K562 (cell line): ENCODE measurements around the gene SUMO3. TPM values are rescaled to one million over a fixed set of nuclear protein-coding genes. Genes with fewer than 3 reads are reported as not detected.

ENCODE experiments used
- HMGN3 ChIP-seq: IDR thresholded peaks from 2 replicates; pipeline ENCODE4 v1.6.1; 2011; ENCODE audit warnings: borderline replicate concordance, low read depth, mild to moderate bottlenecking, mixed read lengths, low read length; ENCODE audit not compliant: insufficient read length; ENCODE audit errors: extremely low read depth
- HSF4 ChIP-seq: fragments of 250-450 bp; sonication (Bioruptor Pico); IDR thresholded peaks from 2 replicates; pipeline ENCODE4 v2.1.2; 2022; ENCODE audit warnings: mild to moderate bottlenecking, moderate library complexity, borderline replicate concordance
- JUND ChIP-seq, 2 experiments: IDR thresholded peaks; 2 replicates in 1 of 2; 3 replicates in 1 of 2; pipeline ENCODE4 v1.6.1; 2011; ENCODE audit warnings: borderline replicate concordance in 2 of 2, low read depth in 2 of 2, low read length in 2 of 2, improper control_type of control experiment in 1 of 2, missing biosample characterization in 1 of 2, missing genetic modification characterization in 1 of 2, missing genetic modification reagents in 1 of 2
- KHSRP ChIP-seq: fragments of 450-650 bp; IDR thresholded peaks from 2 replicates; pipeline ENCODE4 v1.6.1; 2017
- NONO ChIP-seq, 2 experiments: fragments of 200-400 bp in 1 of 2; fragments of 450-650 bp in 1 of 2; formaldehyde crosslinking in 1 of 2; IDR thresholded peaks; 2 replicates each; pipeline ENCODE4 v1.6.1; 2017; ENCODE audit warnings: low read depth in 2 of 2, mild to moderate bottlenecking in 2 of 2, moderate library complexity in 2 of 2, low read length in 1 of 2
- PHB ChIP-seq: fragments of 250-450 bp; sonication (Bioruptor Pico); IDR thresholded peaks from 2 replicates; pipeline ENCODE4 v1.5.0; 2021
- POLR2B ChIP-seq: fragments of 450-650 bp; IDR thresholded peaks from 2 replicates; pipeline ENCODE4 v1.6.1; 2018; ENCODE audit warnings: low read depth; ENCODE audit not compliant: partially characterized antibody
- RBM25 ChIP-seq: fragments of 200-400 bp; formaldehyde crosslinking; IDR thresholded peaks from 2 replicates; pipeline ENCODE4 v1.6.1; 2018; ENCODE audit warnings: low read length, low read depth, moderate library complexity; ENCODE audit not compliant: severe bottlenecking
- RFX5 ChIP-seq: IDR thresholded peaks from 2 replicates; pipeline ENCODE4 v1.6.1; 2011; ENCODE audit warnings: low read depth, mild to moderate bottlenecking, improper control_type of control experiment, low read length
- SAFB ChIP-seq: fragments of 200-400 bp; formaldehyde crosslinking; IDR thresholded peaks from 2 replicates; pipeline ENCODE4 v1.6.1; 2017; ENCODE audit warnings: low read depth, low read length, borderline replicate concordance
- SMAD3 ChIP-seq: fragments of 450-650 bp; formaldehyde crosslinking; conservative IDR thresholded peaks from 2 replicates; pipeline ENCODE4 v1.4.0; 2020; ENCODE audit warnings: mild to moderate bottlenecking
- THRB ChIP-seq: fragments of 450-650 bp; formaldehyde crosslinking; conservative IDR thresholded peaks from 2 replicates; pipeline ENCODE4 v1.4.0; 2022; ENCODE audit warnings: mild to moderate bottlenecking, missing genetic modification characterization
- TSHZ1 ChIP-seq: fragments of 250-450 bp; sonication (Bioruptor Pico); IDR thresholded peaks from 2 replicates; pipeline ENCODE4 v1.4.0; 2020; ENCODE audit warnings: mild to moderate bottlenecking, moderate library complexity
- ZFP30 ChIP-seq: fragments of 250-450 bp; sonication (Bioruptor Pico); IDR thresholded peaks from 2 replicates; pipeline ENCODE4 v1.8.0; 2022; ENCODE audit warnings: moderate library complexity, mild to moderate bottlenecking, inconsistent platforms, borderline replicate concordance
- ZNF134 ChIP-seq: fragments of 250-450 bp; sonication (Bioruptor Pico); conservative IDR thresholded peaks from 2 replicates; pipeline ENCODE4 v1.4.0; 2020
- ZNF175 ChIP-seq: fragments of 200-800 bp; sonication (Bioruptor generic); IDR thresholded peaks from 2 replicates; pipeline ENCODE4 v1.6.1; 2016; ENCODE audit warnings: low read depth, mild to moderate bottlenecking, missing genetic modification characterization, missing compliant biosample characterization
- polyA plus RNA-seq, 8 experiments: library from polyadenylated mRNA; depleted of rRNA in 4 of 8; stranded (reverse) in 5 of 8; unstranded in 3 of 8; fragments of >200 nt; fragmentation: Nextera tagmentation in 2 of 8; fragmentation: Illumina TruSeq in 1 of 8; extraction: Ambion mirVana in 2 of 8; extraction: Trizol in 1 of 8; gene quantifications; 2 replicates each; pipeline versions ENCODE4 v1.2.1 to v1.2.3, GENCODE V29; 2011 to 2014; ENCODE audit warnings: inconsistent platforms in 1 of 8, missing spikeins in 1 of 8
- total RNA-seq, 7 experiments: library from RNA; depleted of rRNA in 6 of 7; stranded (reverse); fragments of >200 nt in 6 of 7; fragmentation: Illumina TruSeq in 2 of 7; extraction: Trizol in 2 of 7; gene quantifications; 2 replicates each; pipeline versions ENCODE4 v1.2.1 to v1.2.3, GENCODE V29; 2011 to 2021; ENCODE audit warnings: low replicate concordance in 1 of 7
- TF ChIP-seq, protein P1 (sequence below), 2 experiments: fragments of 450-650 bp in 1 of 2; sonication (generic) in 1 of 2; formaldehyde crosslinking in 1 of 2; IDR thresholded peaks in 1 of 2; conservative IDR thresholded peaks in 1 of 2; 2 replicates each; pipeline versions ENCODE4 v1.6.1 to v1.8.1; 2016 to 2023; ENCODE audit warnings: mild to moderate bottlenecking in 2 of 2, moderate library complexity in 2 of 2, inconsistent platforms in 1 of 2, missing genetic modification reagents in 1 of 2
- TF ChIP-seq, protein P2 (sequence below): fragments of 450-650 bp; formaldehyde crosslinking; IDR thresholded peaks from 2 replicates; pipeline ENCODE4 v1.4.0; 2020; ENCODE audit warnings: mild to moderate bottlenecking

The SUMO3 gene
- total and polyA plus RNA-seq, 9 of the 15 experiments (the other 6 are each of a cell fraction or from before 2014, with no cell fraction given): 13.9 to 143 (median 113) TPM

- TF ChIP-seq JUND (IDR thresholded peaks at IDR 0.05; ENCODE audit: borderline replicate concordance, low read depth, low read length): peak; percentile 57
- no peak; the same call in 2 of the 3 replicates for TF ChIP-seq JUND (tag; IDR thresholded peaks at IDR 0.05; ENCODE audit: borderline replicate concordance, low read depth, low read length)
- peak; percentile 60 for TF ChIP-seq HMGN3
- peak; percentile 71; the same call in 1 of the 2 replicates for TF ChIP-seq SMAD3 (CRISPR knock-in tag)
- TF ChIP-seq THRB (CRISPR knock-in tag): 0 out of 2 replicates have a peak, but pooled peaks have one; percentile 18
- TF ChIP-seq PHB (CRISPR knock-in tag): 0 out of 2 replicates have a peak, but pooled peaks have one; percentile 75
- TF ChIP-seq TSHZ1: peak; percentile 45; the same call in 1 of the 2 replicates
- TF ChIP-seq, protein P1, sequence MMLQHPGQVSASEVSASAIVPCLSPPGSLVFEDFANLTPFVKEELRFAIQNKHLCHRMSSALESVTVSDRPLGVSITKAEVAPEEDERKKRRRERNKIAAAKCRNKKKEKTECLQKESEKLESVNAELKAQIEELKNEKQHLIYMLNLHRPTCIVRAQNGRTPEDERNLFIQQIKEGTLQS (IDR thresholded peaks at IDR 0.05): no peak
- TF ChIP-seq, protein P1 (CRISPR knock-in tag; conservative IDR thresholded peaks at IDR 0.05): 0 out of 2 replicates have a peak, but pooled peaks have one; percentile 42
- peak; percentile 74 to 91; a peak in 3 of 4 replicates for TF ChIP-seq NONO (IDR thresholded peaks at IDR 0.05; ENCODE audit: low read depth in 2 of 2, low read length in 1 of 2)
- TF ChIP-seq POLR2B: peak; percentile 60
- TF ChIP-seq KHSRP: no peak
- TF ChIP-seq ZFP30 (CRISPR knock-in tag): no peak
- TF ChIP-seq, protein P2, sequence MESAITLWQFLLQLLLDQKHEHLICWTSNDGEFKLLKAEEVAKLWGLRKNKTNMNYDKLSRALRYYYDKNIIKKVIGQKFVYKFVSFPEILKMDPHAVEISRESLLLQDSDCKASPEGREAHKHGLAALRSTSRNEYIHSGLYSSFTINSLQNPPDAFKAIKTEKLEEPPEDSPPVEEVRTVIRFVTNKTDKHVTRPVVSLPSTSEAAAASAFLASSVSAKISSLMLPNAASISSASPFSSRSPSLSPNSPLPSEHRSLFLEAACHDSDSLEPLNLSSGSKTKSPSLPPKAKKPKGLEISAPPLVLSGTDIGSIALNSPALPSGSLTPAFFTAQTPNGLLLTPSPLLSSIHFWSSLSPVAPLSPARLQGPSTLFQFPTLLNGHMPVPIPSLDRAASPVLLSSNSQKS (CRISPR knock-in tag): 0 out of 2 replicates have a peak, but pooled peaks have one; percentile 6
- TF ChIP-seq HSF4: peak; percentile 91; the same call in 1 of the 2 replicates
- peak; percentile 99 for TF ChIP-seq ZNF175 (CRISPR knock-in tag)
- no peak for TF ChIP-seq RFX5
- TF ChIP-seq SAFB: peak; percentile 22; the same call in 1 of the 2 replicates
- peak; percentile 78 for TF ChIP-seq RBM25
- TF ChIP-seq ZNF134 (CRISPR knock-in tag): 0 out of 2 replicates have a peak, but pooled peaks have one; percentile 55
Observed at GRCh38 chr21:44817914-44818639, at the start of gene SUMO3 (continued).
